ENCODE measurements around the gene MKRN1.
"Not testable (repeated sequence)": the region's sequence is repeated elsewhere in the genome, so short reads cannot be mapped to it uniquely, and the experiment has no call there.

Gene MKRN1

DNA sequence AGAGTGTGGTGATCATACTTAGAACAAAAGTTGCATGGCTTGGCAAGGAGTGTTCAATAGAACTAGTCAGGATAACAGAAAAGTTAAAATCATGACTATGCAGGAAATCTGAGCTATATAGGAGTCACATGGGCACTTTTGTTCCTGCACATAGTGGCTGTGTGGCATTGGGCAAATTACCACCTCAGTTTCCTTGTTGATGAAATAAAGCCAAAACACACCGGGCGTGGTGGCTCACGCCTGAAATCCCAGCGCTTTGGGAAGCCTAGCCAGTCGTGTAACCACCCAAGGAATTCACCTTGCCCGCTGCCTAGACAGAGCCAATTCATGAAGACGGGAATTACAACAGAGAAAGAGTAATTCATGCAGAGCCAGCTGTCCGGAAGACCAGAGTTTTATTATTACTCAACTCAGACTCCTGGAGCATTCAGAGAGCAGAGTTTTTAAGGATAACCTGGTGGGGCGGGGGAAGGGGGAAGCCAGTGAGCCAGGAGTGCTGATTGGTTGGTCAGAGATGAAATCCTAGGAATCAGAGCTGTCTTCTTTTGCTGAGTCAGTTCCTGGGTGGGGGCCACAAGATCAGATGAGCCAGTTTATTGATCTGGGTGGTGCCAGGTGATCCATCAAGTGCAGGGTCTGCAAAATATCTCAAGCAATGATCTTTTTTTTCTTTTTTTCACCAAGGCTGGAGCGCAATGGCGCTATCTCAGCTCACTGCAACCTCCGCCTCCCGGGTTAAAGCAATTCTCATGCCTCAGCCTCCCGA is 6.4 kb upstream of the MKRN1 start:
- no peak for FAIRE-seq
- DNase-seq (ENCODE audit: low spot score), result no peak

DNA sequence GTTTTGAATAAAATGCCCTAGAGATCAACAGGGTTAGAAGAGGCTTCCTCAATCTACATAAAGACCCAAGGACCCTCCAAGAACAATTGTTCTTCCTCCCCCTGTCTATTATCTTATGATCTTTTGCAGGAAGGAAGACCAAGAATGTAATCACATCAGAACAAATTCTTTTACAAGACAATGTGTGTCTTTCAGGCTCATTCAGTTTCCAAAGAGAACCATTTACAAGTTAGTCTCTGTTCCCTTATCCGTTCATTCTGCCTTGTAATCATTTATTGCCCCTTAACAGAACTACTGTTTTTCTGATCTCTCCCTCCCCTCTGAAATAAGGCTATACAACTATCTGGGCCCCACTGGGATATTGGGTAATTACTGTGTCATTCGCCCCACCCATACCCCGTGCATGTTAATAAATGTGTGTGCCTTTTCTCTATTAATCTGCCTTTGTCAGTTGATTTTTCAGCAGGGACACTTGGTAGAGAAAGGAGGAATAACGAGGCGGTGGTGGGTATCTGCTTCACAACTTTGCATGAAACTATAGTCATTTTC is 5.7 kb upstream of the MKRN1 start:
- no peak for DNase-seq (ENCODE audit: low spot score)
- no peak for FAIRE-seq

DNA sequence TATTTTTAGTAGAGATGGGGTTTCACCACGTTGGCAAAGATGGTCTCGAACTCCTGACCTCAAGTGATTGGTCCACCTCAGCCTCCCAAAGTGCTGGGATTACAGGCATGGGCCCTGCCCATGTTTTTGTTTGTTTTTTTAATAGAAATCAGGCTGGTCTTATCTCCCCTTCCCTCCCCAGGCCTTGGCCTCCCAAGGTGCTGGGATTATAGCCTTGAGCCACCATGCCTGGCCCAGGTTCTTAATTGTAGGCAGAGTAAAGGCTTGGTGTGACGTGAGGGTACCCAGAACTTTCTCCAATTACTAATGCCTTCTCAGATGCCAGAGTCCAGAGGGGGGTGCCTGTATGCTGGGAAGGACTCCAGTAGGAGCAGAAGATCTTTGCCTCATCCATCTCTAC is 5.2 kb upstream of the MKRN1 start:
- DNase-seq (ENCODE audit: low spot score) (no peak), FAIRE-seq (no peak)

- FAIRE-seq (no peak), DNase-seq (ENCODE audit: low spot score) (no peak)
Observed at GRCh38 chr7:140479739-140480084, 407 bp upstream of the MKRN1 start.

DNA sequence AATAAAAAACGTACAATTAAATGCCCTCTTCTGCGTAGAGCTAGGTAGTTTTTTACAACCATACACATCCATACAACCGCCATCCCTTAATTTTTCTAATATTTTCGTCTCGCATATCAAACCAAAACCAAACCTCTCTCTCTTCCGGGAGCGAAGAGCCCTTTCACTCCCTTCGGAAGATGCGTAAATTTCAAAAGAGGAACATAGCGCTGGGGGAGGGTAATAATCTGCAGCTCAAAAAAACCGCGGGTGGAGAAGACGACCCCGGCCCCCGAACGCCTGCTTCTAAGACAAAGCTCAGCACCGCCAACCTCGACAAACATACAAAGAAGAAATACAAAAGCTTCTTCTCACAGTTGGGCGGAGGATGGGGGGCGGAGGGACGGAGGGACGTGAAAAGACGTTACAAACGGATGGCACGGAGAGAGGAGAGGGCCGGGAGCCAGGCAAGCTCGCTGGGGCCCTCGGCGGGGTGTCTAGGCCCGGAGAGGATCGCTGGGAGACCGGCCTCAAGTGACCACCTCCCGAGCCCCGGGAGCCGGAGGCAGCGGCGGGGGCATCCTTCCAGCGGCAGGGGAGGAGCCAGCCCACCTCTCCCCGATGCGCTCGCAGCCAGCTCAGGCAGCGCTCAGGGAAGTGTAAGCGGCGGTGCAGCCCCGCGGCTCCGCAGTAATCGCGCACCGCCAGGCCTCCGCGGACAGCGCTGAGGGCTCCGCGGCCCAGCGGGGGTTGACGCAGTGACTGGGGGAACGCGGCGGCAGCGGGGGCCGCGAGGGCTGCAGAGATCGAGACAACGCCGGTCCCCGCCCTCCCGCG is 851 bp downstream of the MKRN1 start:
- no peak for DNase-seq (ENCODE audit: low spot score)
- FAIRE-seq, result no peak

DNA sequence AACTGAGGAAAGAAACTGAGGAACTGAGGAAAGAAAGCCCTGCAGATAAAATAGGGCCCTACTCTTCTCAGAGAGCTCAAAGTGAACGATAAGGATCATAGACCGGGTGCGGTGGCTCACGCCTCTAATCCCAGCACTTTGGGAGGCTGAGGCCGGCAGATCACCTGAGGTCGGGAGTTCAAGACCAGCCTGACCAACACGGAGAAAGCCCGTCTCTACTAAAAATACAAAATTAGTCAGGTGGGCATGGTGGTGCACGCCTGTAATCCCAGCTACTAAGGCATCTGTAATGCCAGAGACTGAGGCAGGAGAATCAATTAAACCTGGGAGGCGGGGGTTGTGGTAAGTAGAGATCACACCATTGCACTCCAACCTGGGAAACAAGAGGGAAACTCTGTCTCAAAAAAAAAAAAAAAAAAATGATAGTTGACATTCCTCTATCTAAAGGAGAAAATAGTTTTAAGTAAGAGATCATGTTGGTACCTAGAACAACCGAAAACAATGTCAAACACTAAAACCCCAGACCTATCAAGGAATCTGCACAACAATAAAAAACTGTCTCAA is 2.5 kb downstream of the MKRN1 start:
- no peak for FAIRE-seq
- no peak for DNase-seq (ENCODE audit: low spot score)

DNA sequence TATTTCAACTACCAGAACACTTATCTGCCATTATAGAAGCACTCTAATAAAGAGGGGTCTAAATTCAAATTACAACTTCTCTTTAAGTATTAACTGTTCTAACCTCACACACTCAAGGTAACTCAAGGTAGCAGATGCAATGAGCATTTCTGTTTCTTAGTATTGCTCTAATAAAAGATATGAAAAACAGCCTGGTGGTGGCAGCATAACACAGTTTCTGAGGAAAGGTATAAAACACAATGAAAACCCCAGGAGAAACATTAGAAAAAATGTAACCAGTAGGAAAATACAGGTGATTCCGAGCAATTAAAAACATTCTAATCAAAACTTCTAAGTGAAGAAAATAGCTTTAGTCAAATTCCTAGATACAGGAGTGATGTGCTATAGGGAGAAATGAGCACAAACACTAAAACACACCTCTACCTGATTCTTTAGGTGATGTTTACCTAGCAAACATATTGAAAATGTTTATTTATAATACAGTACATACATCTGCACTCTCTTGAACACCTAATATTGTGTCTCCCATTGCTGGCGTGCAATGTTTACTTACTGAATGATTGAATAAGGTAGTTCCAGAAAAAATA is 3.5 kb downstream of the MKRN1 start:
- FAIRE-seq, result peak; percentile 80
- DNase-seq (ENCODE audit: low spot score), result peak; percentile 52

DNA sequence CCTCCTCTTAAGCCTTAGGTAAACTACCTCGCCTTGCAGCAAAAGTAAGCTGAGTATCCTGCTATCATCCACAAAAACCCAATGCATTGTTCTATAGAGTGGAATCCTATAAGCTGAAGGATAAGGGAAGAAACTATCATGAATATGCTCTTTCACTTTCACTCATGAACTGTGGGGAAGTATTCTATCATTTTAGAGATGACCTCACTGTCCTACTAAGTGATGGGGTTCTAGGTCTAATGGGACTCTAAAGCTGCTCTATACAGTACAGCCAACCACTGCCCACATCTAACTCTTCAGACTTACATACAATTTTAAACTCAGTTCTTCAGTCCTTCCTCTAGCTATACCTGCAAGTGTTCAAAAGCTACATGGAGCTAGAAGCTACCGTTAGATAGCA is 16.2 kb downstream of the MKRN1 start:
- DNase-seq (ENCODE audit: low spot score) (no peak), FAIRE-seq (no peak)

DNA sequence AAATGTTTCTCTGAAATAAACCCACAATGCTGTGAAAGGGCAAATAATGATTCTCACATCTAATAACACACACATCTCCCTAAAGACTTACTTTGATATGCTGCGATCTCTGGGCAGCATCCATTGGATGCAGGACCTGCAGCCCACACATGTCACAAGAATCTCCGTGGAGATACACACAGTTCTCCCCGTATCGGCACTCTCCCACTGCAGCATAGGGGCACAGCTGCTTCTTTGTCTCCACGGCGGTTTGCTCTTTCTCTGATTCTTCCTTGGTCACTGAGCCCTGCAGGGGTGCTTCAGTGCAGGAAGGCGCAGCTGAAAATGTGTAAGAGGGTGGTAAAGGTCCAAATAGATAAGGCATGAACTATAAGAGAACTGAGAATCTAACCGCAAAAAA is 20.4 kb downstream of the MKRN1 start:
- no peak for DNase-seq (ENCODE audit: low spot score)
- FAIRE-seq, result no peak

DNA sequence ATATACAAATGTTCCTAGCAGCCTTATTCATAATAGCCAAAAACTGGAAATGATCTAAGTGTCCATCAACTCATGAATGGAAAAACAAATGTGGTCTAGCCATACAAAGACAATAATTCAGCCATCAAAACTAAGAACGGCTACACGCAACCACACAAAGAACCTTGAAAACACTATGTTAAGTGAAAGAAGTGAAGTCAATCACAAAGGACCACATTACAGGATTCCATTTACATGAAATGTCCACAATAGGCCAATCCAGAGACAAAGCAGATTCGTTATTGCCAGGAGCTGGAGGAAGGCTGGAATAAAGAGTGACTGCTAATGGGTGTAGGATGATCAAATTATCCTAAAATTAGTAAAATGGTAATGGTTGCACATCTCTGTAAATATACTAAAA is 21.1 kb downstream of the MKRN1 start:
- no peak for DNase-seq (ENCODE audit: low spot score)
- no peak for FAIRE-seq

GRCh38 chr7:140456551-140457051 is 22.7 kb downstream of the MKRN1 start:
- FAIRE-seq (no peak), DNase-seq (ENCODE audit: low spot score) (no peak)

- DNase-seq (ENCODE audit: low spot score) (no peak), FAIRE-seq (no peak)
Observed at GRCh38 chr7:140455743-140456142, 23.6 kb downstream of the MKRN1 start.

DNA sequence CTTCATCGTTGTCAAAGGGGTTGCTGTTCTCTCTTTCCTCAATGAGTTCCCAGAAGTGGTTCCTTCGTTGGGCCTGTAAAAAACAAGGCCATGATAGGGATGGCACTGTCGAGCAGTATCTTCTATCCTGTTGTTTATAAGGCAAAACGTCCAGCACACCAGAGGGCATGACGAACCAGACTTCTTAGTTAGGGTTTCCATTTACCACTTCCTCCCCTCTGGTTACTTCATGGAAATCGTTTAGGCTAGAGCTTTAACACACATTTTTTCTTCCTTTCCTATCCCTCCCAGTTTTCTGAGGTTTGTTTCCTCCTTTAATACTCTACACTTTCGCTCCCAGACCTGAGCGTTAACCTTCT is 24.7 kb downstream of the MKRN1 start:
- FAIRE-seq (no peak), DNase-seq (ENCODE audit: low spot score) (no peak)

GRCh38 chr7:140453785-140454656 is 25.3 kb downstream of the MKRN1 start:
- FAIRE-seq; DNase-seq (ENCODE audit: low spot score): not testable (repeated sequence)

DNA sequence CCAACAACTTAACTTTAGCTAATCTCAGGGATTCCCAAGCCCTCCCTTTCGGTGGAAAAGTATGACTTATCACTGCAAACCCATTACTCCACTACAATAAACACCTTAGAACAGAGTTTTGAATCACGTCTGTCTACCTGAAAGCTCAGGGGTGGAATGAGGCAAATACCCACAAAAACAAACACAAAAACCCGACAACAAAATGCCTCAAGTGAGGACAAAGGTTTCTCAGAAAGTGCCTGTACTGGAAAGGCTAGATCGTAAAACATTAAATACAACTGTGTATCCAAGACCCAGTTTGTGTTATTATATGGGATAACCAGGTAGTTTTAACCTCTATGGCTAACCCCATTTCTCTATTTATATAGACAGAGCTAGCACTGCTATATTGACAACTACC is 26.0 kb downstream of the MKRN1 start:
- FAIRE-seq, result no peak
- DNase-seq (ENCODE audit: low spot score), result no peak

DNA sequence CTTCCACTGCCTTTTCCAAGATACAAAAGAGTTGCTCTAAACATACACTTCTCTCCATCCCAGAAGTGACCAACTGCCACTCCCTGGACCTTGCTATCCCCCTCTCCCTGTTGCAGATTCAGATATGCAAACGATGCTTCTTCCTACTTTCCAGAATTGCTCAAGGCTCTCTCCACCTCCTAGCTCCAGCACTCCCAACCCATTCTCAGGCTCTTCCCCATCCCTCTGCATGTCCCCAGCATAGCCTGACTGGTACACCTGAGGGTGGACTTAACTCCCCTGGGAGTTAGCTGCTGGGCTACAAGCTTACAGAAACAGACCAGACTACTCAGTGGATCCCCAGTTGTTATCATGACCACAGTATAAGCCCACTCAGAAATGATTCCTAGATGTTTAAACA is 27.6 kb downstream of the MKRN1 start:
- DNase-seq (ENCODE audit: low spot score) (no peak), FAIRE-seq (no peak)

GRCh38 chr7:140448781-140449480 is 30.4 kb downstream of the MKRN1 start:
- DNase-seq (ENCODE audit: low spot score) (no peak), FAIRE-seq (no peak)

GRCh38 chr7:140447841-140448240 is 31.5 kb downstream of the MKRN1 start:
- FAIRE-seq (no peak), DNase-seq (ENCODE audit: low spot score) (no peak)

GRCh38 chr7:140446467-140446866 is 32.8 kb downstream of the MKRN1 start:
- FAIRE-seq, result no peak

DNA sequence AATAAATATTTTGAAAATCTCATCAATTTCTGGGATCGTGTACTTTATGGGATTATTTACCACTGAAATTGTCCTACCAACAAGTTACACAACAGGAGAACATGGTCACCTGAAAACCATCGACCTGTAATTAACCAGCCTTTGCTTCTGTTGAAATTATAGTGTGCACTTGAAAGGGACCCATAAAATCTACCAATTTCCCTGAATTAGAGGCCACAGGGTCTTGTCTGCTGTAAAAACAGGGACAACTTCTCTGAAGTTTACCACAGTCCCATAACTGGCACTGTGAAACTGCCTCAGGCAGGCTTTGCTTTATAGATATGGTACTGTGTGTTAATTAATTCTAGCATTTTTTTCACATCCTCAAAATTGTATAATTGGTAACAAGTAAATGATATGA is 37.8 kb downstream of the MKRN1 start:
- no peak for DNase-seq (ENCODE audit: low spot score)
- no peak for FAIRE-seq

More at GRCh38 chr7:140446467-140446866, 32.8 kb downstream of the MKRN1 start:
- no peak for DNase-seq (ENCODE audit: low spot score)

Measured in RCC 7860 (cell line).